Medulla oblongata (tissue), 1 donor: Measurements from ENCODE around the gene ACOT9.
"Not testable (repeated sequence)": the region's sequence is repeated elsewhere in the genome, so short reads cannot be mapped to it uniquely, and the experiment has no call there.

ENCODE experiments used
- DNase-seq: peaks from one replicate; pipeline ENCODE4 v3.0.0-alpha.2; 2015; ENCODE audit errors: extremely low spot score

ACOT9 gene

DNA sequence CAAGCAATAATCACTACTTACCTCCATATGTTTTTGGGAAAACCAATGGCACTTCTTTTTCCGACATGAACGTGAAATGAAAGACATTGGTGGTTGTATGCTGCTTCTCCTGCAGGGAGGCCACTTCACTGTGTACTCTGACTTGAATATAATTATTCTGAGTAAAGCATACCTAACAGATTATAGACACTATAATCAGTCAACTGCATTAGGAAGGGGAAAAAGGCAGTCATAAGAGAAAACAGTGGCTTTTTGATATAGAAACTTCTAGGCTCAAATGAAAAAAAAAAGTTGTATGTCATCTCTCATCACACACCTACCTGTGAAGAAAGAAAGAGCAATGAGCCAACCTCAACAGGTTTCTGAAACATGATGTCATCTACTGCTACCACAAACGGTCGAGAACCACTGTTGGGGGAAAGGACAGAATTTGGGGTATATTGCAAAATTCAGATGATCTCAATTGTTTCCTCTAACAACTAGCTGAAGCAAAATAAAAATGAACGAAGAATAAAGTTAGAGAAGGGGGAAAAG lies 38.3 kb downstream of the ACOT9 start:
- no peak for DNase-seq

DNA sequence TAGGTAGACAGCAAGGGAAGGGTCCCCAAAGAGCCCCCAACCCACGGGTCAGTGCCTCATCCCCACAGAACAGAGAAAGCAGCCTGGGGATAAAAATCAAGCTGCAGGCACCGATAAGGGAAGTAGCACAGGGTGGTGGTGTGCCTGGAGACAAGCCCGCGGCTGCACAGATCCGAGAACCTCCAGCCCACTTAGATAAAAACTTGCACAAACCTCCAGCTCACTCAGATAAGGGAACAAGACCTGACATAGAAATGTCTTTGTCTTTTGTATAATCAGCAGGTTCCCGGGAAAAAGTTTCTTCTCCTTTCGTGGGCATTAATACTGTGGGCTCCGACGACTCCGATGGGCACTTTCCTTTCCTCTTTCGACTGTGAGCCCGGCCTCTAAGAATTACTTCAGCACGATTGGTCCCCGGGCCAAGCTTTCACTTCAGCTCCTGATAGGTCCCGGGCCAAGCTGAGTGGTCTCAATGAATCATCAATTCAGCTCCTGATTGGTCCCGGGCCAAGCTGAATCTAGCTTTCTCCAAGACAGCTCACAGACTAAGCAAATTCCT lies 43.4 kb downstream of the ACOT9 start:
- DNase-seq: peak; percentile 51

DNA sequence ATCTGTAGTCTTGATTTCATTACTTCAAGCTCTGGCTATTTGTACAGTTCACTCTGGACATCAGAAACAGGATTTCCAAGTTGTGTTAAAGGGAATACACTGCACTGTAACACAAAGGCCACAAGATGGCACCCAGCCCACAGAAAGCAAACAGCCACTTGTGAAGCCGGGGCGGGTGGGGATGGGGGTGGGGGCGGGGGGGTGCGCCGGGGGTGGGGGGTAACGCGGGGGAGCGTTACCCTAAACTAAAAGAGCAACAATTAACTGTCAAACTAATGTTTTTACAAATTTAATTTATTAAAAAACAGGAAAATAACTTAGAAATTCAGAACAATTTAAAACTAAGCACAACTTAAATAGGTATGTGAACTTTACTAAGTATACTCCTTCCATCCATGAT lies 48.5 kb downstream of the ACOT9 start:
- DNase-seq: peak; percentile 83

DNA sequence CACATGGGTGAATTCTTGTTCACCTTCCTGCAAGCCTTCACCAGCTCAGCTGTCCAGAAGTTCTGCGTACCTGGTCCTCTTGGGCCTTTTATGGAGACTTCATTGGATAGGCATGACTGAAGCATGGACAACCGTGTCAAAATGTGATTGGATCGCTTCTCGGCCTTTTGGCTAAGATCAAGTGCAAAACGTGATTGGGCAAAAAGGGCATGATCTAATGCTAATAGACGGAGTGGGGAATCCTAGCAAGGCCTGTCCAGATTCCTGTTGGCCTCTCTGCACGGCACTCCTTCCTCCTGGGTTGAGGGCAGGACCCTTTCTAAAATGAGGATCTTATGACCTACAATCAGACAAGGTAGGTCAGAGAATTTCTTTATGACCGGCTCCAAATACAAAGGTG lies 50.9 kb downstream of the ACOT9 start:
- no peak for DNase-seq

DNA sequence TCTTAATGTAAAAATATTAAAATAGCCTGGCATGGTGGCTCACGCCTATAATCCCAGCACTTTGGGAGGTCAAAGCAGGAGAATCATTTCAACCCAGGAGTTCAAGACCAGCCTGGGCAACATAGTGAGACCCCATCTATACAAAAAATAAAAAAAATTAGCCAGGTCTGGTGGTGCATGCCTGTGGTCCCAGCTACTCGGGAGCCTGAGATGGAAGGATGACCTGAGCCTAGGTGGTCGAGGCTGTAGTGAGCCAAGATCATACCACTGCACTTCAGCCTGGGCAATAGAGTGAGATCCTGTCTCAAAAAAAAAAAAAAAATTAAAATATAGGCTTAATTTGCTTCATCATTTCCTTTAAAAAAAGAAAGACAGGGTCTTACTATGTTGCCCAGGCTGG lies 66.6 kb downstream of the ACOT9 start:
- not testable (repeated sequence) for DNase-seq

DNA sequence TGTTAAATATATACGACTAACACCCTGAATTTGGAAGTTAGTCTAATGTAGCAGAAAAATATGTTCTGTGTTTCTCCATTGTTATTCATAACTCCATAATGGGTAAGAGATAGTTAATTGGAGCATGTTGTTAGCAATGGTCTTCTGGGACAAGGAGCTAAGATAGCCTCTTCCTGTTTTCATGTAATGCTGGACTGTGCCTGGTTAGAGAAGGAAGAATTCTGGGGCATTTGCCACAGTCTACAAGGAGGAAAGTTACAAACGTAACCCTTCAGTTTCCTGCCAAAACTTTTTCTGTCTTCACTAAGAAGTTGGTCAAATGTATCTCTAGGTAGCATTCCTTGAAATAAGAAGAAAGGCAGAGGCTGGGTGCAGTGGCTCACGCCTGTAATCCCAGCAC lies 70.0 kb downstream of the ACOT9 start:
- DNase-seq: no peak

DNA sequence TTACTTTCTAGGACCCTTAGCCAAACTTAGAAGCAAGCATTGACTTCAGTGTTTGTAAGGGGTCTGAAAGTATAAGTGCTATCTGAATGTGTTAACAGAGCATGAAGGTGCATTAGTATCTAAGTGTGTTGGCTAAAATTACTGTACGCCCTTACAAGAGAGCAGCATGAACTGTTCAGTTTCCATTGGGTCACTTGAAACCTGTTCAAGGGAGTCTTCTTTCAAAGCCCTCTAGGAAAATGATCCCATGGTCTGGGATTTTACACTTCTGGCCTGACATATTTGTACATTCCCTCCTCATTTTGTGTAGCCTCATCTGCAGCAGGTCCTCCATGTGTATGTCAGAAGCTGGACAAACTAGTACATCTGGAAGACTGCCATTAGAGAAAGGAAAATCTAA lies 72.5 kb downstream of the ACOT9 start:
- no peak for DNase-seq

DNA sequence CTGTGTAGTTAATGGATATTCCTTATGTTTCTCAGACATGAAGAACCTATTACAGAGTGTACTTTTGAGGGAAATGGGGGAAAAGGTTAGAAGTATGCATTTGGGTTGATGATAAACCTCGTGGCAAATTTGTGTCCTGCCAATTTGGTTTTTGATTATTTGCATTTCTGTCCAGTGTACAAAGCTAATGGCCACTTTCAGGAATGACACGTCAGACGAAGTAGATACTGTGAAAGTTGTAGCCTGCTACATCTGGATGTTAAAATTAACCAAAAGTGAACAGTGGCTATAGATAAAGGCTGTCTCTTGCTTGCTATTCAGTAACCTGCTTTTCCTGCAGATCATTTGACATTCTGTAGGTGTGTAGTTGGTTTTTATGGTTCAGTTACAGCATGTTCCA lies 74.7 kb downstream of the ACOT9 start:
- no peak for DNase-seq

DNA sequence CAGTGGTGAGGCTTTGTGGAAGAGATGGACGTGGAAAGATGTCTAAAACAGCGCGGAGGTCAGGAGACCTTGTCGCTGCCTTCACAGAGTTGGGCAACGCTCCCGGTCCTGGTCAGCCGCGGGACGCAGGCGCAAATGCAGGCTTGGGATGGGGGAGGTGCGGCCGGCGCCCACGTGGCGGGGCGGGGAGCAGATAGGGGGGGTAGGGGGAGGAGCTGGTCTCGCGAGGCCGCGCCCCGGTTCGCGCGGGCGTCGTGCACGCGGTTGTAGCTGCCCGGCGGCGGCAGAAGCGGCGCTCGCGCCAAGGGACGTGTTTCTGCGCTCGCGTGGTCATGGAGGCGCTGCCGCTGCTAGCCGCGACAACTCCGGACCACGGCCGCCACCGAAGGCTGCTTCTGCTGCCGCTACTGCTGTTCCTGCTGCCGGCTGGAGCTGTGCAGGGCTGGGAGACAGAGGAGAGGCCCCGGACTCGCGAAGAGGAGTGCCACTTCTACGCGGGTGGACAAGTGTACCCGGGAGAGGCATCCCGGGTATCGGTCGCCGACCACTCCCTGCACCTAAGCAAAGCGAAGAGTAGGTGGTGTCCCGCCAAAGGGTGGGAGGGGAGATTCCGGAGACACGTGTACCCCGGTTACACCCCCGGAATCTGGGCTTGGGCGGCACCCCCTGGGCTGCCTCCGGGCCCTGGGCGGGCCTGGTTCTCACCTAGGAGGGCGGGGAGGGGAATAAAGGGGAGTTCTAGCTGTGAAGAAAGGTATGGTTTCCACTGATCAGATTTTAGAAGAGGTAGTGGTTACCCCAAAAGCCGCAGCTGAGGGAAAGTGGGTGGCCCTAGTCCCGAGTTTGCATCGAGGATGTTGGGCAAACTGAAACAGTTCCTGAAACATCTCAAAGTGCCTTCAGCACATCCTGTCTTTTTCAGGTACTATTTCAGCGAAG lies 75.6 kb downstream of the ACOT9 start, which contains the start of gene PRDX4:
Gene PRDX4 (plus strand): TSS at position 255 of the 939 bp plus-strand sequence. CDS start 78 bp downstream, at position 333.
- peak; percentile 89 for DNase-seq

DNA sequence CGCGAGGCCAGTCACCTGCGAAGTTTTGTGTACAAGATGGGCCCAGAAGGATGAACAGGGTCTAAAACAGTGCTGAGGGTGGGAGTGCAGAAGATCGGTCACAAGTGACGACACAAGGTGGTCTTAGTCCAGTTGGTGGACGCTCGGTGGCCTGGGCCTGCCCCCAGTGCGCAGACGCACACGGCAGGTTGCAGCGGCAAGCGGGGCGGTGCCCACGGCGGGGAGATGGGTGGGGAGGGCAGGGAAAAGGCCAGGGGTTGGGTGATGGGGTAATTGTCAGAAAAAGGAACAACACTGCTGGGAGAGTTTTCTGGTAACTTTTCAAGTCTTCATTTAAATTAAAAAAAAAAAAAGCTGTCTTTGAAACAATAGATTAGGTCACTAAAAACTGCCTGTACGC lies 76.8 kb downstream of the ACOT9 start:
- no peak for DNase-seq

DNA sequence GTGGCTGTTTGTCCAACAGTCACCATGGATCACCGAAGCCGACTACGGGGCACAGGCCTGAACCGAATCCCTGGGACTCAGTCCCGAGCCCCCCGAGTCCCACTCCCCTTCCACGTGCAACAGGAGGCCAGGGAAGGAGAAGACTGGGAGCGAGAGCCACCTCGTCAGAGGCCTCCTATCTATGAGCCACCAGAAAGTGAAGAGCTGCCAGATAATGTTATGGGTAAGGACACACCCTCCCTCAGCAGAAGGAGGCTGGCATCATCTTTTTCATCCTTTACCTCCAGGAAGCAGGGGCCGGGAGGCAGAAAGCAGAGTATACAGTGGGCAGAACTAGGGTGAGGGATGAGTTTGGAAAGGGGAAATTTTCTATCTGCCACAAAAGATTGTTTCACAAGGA lies 78.6 kb downstream of the ACOT9 start:
- no peak for DNase-seq

DNA sequence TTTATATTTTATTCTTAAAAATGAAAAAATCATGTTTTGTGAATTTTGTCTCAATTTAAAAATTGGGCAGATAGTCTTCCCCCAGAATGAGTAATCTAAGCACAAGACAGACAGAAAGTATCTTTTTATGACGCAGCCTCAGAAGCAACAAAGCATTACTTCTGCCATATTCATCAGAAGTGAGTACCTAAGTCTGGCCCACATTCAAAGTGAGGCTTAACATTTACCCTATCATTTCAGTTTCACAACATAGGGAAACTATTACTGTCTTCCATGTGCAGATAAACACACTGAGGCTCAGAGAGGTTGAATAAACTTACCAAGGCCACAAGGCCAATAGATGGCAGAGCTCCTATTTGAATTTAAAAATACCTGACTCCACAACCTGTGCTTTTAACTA lies 80.2 kb downstream of the ACOT9 start:
- DNase-seq: no peak

DNA sequence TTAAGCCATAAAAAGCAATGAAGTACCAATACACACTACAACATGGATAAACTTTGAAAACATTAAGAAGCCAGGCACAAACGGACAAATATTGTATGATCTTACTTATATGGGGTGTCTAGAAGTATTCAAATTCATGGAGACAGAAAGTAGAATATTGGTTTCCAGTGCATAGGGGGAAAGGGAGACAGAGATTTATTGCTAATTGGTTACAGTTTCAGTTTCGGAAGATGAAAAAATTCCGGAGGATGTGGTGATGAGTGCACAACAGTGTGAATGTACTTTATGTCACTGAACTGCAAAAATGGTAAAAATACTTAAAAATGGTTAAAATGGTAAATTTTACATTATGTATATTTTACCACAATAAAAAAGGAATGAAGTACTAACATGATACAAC lies 80.9 kb downstream of the ACOT9 start:
- no peak for DNase-seq

DNA sequence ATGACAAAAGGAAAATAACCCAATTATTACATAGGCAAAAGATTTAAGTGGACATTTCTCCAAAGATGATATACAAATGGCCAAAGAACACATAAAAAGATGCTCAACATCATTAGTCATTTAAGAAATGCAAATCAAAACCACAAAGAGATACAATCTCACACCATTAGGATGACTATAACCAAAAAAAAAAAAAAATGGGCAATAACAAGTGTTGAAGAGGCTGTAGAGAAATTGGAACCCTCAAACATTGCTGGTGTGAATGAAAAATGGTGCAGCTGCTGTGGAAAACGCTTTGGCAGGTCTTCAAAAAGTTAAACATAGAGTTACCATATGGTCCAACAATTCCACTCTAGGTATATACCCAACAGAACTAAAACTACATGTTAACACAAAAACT lies 81.4 kb downstream of the ACOT9 start:
- no peak for DNase-seq

DNA sequence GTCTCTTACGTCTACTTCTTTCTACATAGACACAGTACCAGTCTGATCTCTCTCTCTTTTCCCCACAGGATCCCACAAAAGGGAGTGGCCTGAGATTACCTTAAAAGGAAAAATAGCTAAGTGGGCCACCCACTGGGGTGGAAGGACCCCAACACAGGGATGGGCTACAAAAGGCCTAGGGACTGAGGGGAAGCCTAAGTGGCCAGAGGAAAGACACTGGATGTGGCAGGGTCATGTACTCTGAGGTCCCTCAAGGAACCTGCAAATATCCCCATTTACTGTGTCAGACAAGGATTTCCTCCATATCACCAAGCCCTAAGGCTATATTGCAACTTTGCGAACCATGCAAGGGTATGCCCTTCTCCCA lies 82.3 kb downstream of the ACOT9 start:
- DNase-seq: no peak

DNA sequence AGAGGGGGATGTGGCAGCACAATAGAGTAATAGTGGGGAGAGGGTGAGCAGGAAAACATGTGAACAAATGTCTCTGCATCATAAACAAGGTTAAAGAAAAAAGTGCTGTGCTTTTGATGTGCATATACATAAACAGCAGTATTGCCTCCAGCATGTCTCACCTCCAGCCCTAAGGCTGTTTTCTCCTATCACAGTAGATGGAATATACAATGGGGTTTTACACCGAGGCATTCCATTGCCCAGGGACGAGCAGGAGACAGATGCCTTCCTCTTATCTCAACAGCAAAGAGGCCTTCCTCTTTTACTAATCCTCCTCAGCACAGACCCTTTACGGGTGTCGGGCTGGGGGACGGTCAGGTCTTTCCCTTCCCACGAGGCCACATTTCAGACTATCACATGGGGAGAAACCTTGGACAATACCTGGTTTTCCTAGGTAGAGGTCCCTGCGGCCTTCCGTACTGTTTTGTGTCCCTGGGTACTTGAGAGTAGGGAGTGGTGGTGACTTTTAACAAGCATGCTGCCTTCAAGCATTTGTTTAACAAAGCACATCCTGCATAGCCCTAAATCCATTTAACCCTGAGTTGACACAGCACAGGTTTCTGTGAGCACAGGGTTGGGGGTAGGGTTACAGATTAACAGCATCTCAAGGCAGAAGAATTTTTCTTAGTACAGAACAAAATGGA lies 82.9 kb downstream of the ACOT9 start:
- not testable (repeated sequence) for DNase-seq

DNA sequence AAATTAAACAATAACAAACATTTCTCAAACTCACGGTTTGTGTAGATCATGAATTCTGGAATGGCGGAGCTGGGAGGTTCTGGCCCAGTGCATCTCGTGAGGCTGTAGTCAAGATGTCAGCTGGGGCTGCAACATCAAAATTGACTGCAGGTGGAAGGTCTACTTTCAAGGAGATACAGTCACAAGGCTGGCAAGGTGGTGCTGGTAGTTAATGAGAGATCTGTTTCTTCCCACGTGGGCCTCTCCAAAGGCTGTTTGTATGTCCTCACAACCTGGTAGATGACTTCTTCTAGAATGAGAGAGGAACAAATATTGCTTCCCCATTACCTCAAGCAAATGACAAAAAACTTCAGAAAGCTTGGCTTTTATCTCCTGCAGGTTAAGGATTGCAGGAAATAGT lies 83.7 kb downstream of the ACOT9 start:
- DNase-seq: no peak

DNA sequence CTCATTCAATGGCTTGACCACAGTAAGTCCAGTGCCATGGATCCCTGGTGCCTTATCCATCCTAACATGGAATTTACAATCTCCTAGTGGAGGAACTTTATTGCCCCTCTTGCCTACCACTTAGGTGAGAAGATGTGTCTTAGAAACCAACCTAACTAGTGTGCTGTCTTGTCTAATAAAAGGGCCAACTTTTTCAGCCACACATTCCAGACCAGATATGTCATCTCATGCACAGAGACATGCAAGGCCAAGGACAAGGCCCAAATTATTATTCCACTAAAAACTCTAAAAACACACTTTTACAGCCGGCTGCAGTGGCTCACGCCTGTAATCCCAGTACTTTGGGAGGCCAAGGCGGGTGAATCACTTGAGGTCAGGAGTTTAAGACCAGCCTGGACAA lies 86.4 kb downstream of the ACOT9 start:
- DNase-seq: no peak

DNA sequence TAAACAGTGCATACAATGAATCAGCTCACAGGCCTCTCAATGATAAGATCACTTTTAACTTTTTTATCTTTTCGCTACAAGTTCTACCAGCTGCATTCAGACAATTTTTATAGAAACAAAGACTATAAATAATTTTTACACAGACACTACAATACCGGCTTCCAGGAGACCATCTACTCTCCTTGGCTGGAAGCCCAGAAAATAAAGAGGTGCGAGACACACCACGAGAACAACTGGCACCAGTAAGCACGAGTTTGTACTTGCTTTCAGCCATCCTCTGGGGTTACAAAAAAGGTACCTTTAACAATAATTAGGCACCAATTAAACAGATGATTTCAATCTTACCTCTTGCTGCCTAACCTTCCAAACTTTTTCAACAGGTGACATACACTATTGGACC lies 87.0 kb downstream of the ACOT9 start:
- DNase-seq: no peak
